MM.1S (cell line): Measurements from ENCODE around the gene CD7.

Experiments used
- EZH2phosphoT487 ChIP-seq: fragments of 300-600 bp; sonication (generic); IDR thresholded peaks from 2 replicates; pipeline ENCODE4 v1.6.1; 2018; ENCODE audit warnings: antibody characterized with exemption, low read length
- TF ChIP-seq, protein P1 (sequence below): fragments of 300-600 bp; sonication (generic); IDR thresholded peaks from 2 replicates; pipeline ENCODE4 v1.5.1; 2016; ENCODE audit warnings: antibody characterized with exemption, low read length, mixed read lengths

- TF ChIP-seq, protein P1, sequence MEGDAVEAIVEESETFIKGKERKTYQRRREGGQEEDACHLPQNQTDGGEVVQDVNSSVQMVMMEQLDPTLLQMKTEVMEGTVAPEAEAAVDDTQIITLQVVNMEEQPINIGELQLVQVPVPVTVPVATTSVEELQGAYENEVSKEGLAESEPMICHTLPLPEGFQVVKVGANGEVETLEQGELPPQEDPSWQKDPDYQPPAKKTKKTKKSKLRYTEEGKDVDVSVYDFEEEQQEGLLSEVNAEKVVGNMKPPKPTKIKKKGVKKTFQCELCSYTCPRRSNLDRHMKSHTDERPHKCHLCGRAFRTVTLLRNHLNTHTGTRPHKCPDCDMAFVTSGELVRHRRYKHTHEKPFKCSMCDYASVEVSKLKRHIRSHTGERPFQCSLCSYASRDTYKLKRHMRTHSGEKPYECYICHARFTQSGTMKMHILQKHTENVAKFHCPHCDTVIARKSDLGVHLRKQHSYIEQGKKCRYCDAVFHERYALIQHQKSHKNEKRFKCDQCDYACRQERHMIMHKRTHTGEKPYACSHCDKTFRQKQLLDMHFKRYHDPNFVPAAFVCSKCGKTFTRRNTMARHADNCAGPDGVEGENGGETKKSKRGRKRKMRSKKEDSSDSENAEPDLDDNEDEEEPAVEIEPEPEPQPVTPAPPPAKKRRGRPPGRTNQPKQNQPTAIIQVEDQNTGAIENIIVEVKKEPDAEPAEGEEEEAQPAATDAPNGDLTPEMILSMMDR, result no peak
- no peak for TF ChIP-seq EZH2phosphoT487
Observed at GRCh38 chr17:82278786-82279391, 38.5 kb downstream of the CD7 start.
